Measurements from ENCODE around the gene EGFL8.

DNA sequence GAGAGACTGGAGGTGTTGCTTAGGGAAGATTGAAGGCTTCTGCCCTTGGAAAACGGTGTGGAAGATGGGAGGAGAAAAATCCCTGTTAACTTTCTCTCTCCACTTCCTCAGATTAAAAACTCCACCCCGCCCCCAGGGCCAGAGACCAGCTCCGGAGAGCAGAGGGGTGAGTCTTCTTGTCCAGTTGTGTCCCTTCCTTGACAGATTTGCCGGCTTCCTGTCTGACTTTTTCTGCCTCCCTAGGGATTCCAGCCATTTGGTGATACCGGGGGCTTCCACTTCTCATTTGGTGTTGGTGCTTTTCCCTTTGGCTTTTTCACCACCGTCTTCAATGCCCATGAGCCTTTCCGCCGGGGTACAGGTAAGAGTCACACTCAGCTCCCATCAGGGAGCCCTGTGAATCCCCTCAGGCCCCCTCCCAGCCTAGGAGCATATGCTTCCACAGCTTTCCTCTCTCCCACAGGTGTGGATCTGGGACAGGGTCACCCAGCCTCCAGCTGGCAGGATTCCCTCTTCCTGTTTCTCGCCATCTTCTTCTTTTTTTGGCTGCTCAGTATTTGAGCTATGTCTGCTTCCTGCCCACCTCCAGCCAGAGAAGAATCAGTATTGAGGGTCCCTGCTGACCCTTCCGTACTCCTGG, 15.5 kb downstream of the EGFL8 start:
- TF ChIP-seq ZNF436 (CRISPR knock-in tag; IDR thresholded peaks at IDR 0.05) (no peak), KLF16 (IDR thresholded peaks at IDR 0.05) (no peak), PRPF4 (IDR thresholded peaks at IDR 0.05; ENCODE audit: insufficient read depth, low read depth, low read length, poor library complexity, severe bottlenecking) (no peak), RFX5 (IDR thresholded peaks at IDR 0.05; ENCODE audit: low read depth, low read length) (no peak), GTF2B (IDR thresholded peaks at IDR 0.05; ENCODE audit: extremely low read depth, insufficient read length) (no peak), CEBPB (tag; IDR thresholded peaks at IDR 0.05) (no peak), MYC (IDR thresholded peaks at IDR 0.05; ENCODE audit: low read depth, low read length) (no peak), MYC (CRISPR knock-in tag; IDR thresholded peaks at IDR 0.05; ENCODE audit: borderline replicate concordance, low read depth) (no peak), JUN (IDR thresholded peaks at IDR 0.05; ENCODE audit: borderline replicate concordance, low read depth, low read length) (no peak), JUN (CRISPR knock-in tag; IDR thresholded peaks at IDR 0.05; ENCODE audit: borderline replicate concordance) (no peak), HLTF (IDR thresholded peaks at IDR 0.05) (no peak), SAP30 (IDR thresholded peaks at IDR 0.05; ENCODE audit: borderline replicate concordance, insufficient read depth, low read depth, low read length, poor library complexity, severe bottlenecking) (no peak), GABPA (tag; conservative IDR thresholded peaks at IDR 0.05; ENCODE audit: low read depth) (no peak), RBM22 (IDR thresholded peaks at IDR 0.05; ENCODE audit: low read depth, low read length, poor library complexity, severe bottlenecking) (no peak)
- TF ChIP-seq, protein P1, sequence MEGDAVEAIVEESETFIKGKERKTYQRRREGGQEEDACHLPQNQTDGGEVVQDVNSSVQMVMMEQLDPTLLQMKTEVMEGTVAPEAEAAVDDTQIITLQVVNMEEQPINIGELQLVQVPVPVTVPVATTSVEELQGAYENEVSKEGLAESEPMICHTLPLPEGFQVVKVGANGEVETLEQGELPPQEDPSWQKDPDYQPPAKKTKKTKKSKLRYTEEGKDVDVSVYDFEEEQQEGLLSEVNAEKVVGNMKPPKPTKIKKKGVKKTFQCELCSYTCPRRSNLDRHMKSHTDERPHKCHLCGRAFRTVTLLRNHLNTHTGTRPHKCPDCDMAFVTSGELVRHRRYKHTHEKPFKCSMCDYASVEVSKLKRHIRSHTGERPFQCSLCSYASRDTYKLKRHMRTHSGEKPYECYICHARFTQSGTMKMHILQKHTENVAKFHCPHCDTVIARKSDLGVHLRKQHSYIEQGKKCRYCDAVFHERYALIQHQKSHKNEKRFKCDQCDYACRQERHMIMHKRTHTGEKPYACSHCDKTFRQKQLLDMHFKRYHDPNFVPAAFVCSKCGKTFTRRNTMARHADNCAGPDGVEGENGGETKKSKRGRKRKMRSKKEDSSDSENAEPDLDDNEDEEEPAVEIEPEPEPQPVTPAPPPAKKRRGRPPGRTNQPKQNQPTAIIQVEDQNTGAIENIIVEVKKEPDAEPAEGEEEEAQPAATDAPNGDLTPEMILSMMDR (IDR thresholded peaks at IDR 0.05 in 2 of 3, conservative IDR thresholded peaks at IDR 0.05 in 1 of 3; ENCODE audit: insufficient read depth in 2 of 3, low read depth in 1 of 3, low read length in 3 of 3), result no peak

All from K562 (cell line).